Skeletal muscle tissue (tissue), 4 donors: ENCODE results near the gene SPRYD3. TPM values are rescaled to one million over a fixed set of nuclear protein-coding genes. Genes with fewer than 3 reads are reported as not detected.

Experiments
- H3K27ac ChIP-seq: one replicate; pipeline ENCODE4 v1.7.0; 2013; ENCODE audit warnings: mild to moderate bottlenecking, low read depth, low read length, inconsistent platforms
- H3K27me3 ChIP-seq, 3 donors: one replicate each; pipeline ENCODE4 v1.7.0; 2013; ENCODE audit warnings: low read length in 3 of 3; ENCODE audit not compliant: control insufficient read depth in 3 of 3, insufficient read depth in 3 of 3
- H3K36me3 ChIP-seq, 3 donors: one replicate each; pipeline ENCODE4 v1.7.0; 2013; ENCODE audit warnings: low read length in 3 of 3; ENCODE audit not compliant: control insufficient read depth in 3 of 3, insufficient read depth in 3 of 3
- H3K4me1 ChIP-seq, 3 donors: one replicate each; pipeline ENCODE4 v1.7.0; 2013; ENCODE audit warnings: low read length in 3 of 3, mild to moderate bottlenecking in 3 of 3; ENCODE audit not compliant: control insufficient read depth in 3 of 3, insufficient read depth in 3 of 3
- H3K4me3 ChIP-seq, 3 donors: one replicate each; pipeline ENCODE4 v1.7.0; 2013; ENCODE audit warnings: low read length in 3 of 3
- H3K9ac ChIP-seq, 3 donors: one replicate each; pipeline ENCODE4 v1.7.0; 2013; ENCODE audit warnings: low read length in 3 of 3, mild to moderate bottlenecking in 3 of 3, moderate library complexity in 2 of 3, low read depth in 1 of 3
- H3K9me3 ChIP-seq, 3 donors: one replicate each; pipeline ENCODE4 v1.7.0; 2013; ENCODE audit warnings: low read length in 3 of 3; ENCODE audit not compliant: control insufficient read depth in 3 of 3
- total RNA-seq: library from RNA; depleted of rRNA; stranded (reverse); fragments of >200 nt; gene quantifications from one replicate; pipeline ENCODE4 v1.2.3, GENCODE V29; 2014
- donor health status: Osteomylitis.

SPRYD3 gene
- total RNA-seq, 1 donor from 2014 or later, result 13.0 TPM

- H3K4me1 ChIP-seq, result peaks cover 42 to 74% (median 59%) of the 10 kb centered on the region in 3 donors
- H3K27me3 ChIP-seq, result no peaks in the 10 kb centered on the region
- H3K36me3 ChIP-seq, result peaks cover 62 to 70% (median 66%) of the 10 kb centered on the region in 3 donors
- no peak overlapping the region for H3K27ac ChIP-seq
- no peaks in the 10 kb centered on the region for H3K9me3 ChIP-seq
- H3K9ac ChIP-seq, result peak overlapping the region in 1 of 3 donors; percentile 40
- no peak overlapping the region for H3K4me3 ChIP-seq
These were observed 20.3 kb downstream of the SPRYD3 start for GRCh38 chr12:53058674-53059433.

DNA sequence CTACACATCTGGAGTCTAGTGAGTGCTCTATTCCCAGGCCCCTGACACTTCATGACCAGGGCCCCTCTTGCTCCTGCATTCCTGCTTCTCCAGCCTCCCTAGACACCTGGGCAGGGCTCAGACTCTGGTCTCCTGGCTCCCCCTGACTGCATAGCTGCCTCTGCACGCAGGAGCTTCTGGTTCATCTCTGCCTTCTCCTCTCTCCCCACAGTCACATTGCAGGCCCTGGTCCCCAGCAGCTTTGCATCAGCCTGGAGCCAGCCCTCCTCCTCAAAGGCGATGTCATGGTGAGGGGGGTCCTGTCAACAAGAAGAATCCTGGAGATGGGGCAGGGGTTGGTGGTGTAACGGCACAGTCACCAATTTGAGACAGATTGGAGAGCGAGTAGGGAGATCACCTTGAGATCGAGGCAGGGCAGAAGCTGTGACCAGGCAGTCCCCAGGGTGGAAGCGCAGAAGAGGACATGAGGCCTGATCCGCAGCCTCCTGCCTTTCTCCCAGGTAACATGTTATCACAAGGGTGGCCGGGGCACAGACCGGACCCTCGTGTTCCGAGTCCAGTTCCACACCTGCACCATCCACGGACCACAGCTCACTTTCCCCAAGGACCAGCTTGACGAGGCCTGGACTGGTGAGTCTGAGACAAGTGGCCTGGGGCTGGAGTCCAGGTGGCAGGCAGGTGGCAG is 21.2 kb downstream of the SPRYD3 start:
- Histone ChIP-seq H3K27me3 (no peaks in the 10 kb centered on the region), H3K27ac (no peak overlapping the region), H3K4me3 (no peak overlapping the region), H3K9me3 (no peaks in the 10 kb centered on the region), H3K36me3 (peaks cover 55 to 64% (median 62%) of the 10 kb centered on the region in 3 donors), H3K9ac (peak overlapping the region in 1 of 3 donors; percentile 33), H3K4me1 (peaks cover 43 to 77% (median 60%) of the 10 kb centered on the region in 3 donors)

DNA sequence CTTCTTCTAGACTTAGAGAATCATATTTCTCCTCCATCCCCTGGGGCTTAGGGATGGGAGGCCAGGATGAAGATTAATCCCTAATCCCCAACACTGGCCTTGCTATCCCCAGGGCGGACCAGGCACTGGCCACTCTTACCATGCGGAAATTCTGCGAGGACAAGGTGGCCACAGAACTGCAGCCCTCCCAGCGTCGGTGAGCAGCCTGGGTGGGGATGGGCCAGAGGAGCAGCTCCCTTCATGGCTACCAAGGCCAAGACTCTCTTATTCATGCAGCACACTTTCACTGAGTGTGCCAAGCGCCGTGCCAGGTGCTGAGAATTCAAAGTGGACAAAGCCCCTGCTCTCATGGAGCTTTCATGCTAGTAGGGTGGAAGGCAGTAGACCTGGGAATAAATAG is 22.3 kb downstream of the SPRYD3 start:
- Histone ChIP-seq H3K36me3 (peaks cover 45 to 57% (median 56%) of the 10 kb centered on the region in 3 donors), H3K27me3 (no peaks in the 10 kb centered on the region), H3K4me1 (peaks cover 41 to 76% (median 59%) of the 10 kb centered on the region in 3 donors), H3K9me3 (no peaks in the 10 kb centered on the region), H3K4me3 (no peak overlapping the region), H3K9ac (no peak overlapping the region), H3K27ac (peak overlapping the region; percentile 30)

DNA sequence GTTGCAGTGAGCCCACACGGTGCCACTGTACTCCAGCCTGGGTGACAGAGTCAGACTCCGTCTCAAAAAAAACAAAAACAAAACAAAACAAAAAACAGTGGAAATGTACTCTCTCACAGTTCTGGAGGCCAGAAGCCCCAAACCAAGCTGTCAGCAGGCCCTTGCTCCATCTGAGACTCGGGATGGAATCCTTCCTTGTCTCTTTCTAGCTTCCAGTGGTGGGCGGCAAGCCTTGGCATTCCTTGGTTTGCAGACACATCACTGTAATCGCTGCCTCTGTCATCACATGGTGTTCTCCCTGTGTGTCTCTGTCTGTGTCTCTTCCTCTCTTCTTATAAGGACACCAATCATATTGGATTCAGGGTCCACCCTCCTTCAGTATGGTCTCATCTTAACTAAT is 22.9 kb downstream of the SPRYD3 start:
- H3K9me3 ChIP-seq, result no peaks in the 10 kb centered on the region
- H3K27me3 ChIP-seq, result no peaks in the 10 kb centered on the region
- H3K4me1 ChIP-seq, result peaks cover 41 to 76% (median 59%) of the 10 kb centered on the region in 3 donors
- peaks cover 41 to 57% (median 55%) of the 10 kb centered on the region in 3 donors for H3K36me3 ChIP-seq
- no peak overlapping the region for H3K9ac ChIP-seq
- no peak overlapping the region for H3K4me3 ChIP-seq
- no peak overlapping the region for H3K27ac ChIP-seq

GRCh38 chr12:53055471-53056266 is 23.5 kb downstream of the SPRYD3 start:
- Histone ChIP-seq H3K9ac (peak overlapping the region in 1 of 3 donors; percentile 33), H3K36me3 (peaks cover 41 to 52% (median 49%) of the 10 kb centered on the region in 3 donors), H3K9me3 (no peaks in the 10 kb centered on the region), H3K4me1 (peaks cover 41 to 76% (median 59%) of the 10 kb centered on the region in 3 donors), H3K27ac (peak overlapping the region; percentile 95), H3K27me3 (no peaks in the 10 kb centered on the region), H3K4me3 (no peak overlapping the region)

GRCh38 chr12:53054112-53054878 is 24.9 kb downstream of the SPRYD3 start:
- Histone ChIP-seq H3K27ac (peak overlapping the region; percentile 95), H3K27me3 (no peaks in the 10 kb centered on the region), H3K9ac (peak overlapping the region; percentile 54 to 80 (median 68)), H3K4me3 (peak overlapping the region; percentile 66 to 85 (median 77)), H3K9me3 (no peaks in the 10 kb centered on the region), H3K4me1 (peaks cover 48 to 74% (median 62%) of the 10 kb centered on the region in 3 donors), H3K36me3 (peaks cover 28 to 39% (median 37%) of the 10 kb centered on the region in 3 donors)

- H3K27me3 ChIP-seq, result no peaks in the 10 kb centered on the region
- peak overlapping the region; percentile 95 for H3K27ac ChIP-seq
- peak overlapping the region; percentile 66 to 85 (median 77) for H3K4me3 ChIP-seq
- peak overlapping the region; percentile 54 to 80 (median 66) for H3K9ac ChIP-seq
- peaks cover 27 to 34% (median 34%) of the 10 kb centered on the region in 3 donors for H3K36me3 ChIP-seq
- no peaks in the 10 kb centered on the region for H3K9me3 ChIP-seq
- H3K4me1 ChIP-seq, result peaks cover 56 to 83% (median 71%) of the 10 kb centered on the region in 3 donors
These were observed 25.7 kb downstream of the SPRYD3 start for GRCh38 chr12:53053218-53054111.

DNA sequence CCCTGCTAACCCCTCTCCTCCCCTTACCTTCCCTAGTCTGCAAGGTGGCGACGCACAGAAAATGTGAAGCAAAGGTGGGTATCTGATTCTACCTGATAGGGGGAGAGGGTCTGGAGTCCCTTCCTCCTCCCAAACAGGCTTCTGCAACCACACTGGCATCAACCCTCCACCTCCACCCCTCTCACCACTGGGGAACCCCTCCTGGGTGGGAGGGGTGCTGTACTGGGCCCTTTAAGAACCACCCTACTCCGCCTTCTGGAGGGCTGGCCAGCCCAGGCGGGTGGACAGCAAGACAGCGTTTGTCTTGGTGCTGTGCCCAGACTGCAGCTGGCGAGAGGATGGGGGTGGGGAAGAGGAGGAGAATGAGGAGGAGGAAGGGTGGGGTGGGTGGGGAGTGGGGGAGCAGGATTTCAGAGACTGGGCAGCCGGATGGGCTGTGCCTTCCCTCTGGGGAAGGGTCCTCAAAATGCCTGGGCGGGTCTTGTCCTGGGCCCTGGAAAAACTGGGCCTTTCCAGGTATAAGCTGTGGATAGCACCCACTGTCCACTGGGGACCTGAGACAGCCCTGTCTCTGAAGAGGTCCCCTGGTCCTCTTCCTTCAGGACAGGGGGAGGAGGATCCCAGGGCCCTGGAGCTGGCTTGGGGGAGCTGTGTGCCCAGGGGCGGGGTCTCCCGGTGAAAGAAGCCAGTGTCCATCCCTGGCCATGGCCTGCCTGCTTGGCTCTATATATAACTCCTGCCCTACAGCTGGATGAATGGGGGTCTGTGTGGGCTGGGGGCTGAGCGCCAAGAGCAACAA is 26.6 kb downstream of the SPRYD3 start:
- H3K9me3 ChIP-seq, result no peaks in the 10 kb centered on the region
- H3K4me3 ChIP-seq, result peak overlapping the region; percentile 85 to 88 (median 87)
- peak overlapping the region; percentile 95 for H3K27ac ChIP-seq
- peaks cover 65 to 83% (median 77%) of the 10 kb centered on the region in 3 donors for H3K4me1 ChIP-seq
- H3K27me3 ChIP-seq, result no peaks in the 10 kb centered on the region
- H3K36me3 ChIP-seq, result peaks cover 20 to 26% (median 26%) of the 10 kb centered on the region in 3 donors
- peak overlapping the region; percentile 90 to 95 (median 92) for H3K9ac ChIP-seq
